Measurements from ENCODE around the gene TCEANC2. TPM values are rescaled to one million over a fixed set of nuclear protein-coding genes. Genes with fewer than 3 reads are reported as not detected.

The TCEANC2 gene
- total and polyA plus RNA-seq, 2 of the 4 experiments (the other 2 are of a cell fraction) = 2.4 to 3.2 TPM

- ATAC-seq (ENCODE audit: low read depth) = no peak
- Histone ChIP-seq H3K79me1 (ENCODE audit: low read depth in 1 of 2, low read length in 2 of 2) (no peaks in the 10 kb centered on the region), H2BK120ac (ENCODE audit: low read depth, low read length) (no peak overlapping the region), H2AFZ (replicated peaks; ENCODE audit: low read length, poor library complexity) (no peak overlapping the region), H3K4me1 (ENCODE audit: control insufficient read depth, insufficient read depth, low read length) (peaks cover 13% of the 10 kb centered on the region), H2BK20ac (ENCODE audit: low read depth, low read length) (no peak overlapping the region), H3K4me3 (ENCODE audit: insufficient read depth, low read depth, low read length) (no peak overlapping the region), H2AK5ac (ENCODE audit: low read depth, low read length) (no peak overlapping the region), H3K9me3 (ENCODE audit: control insufficient read depth, insufficient read depth, low read length) (no peaks in the 10 kb centered on the region), H3K4me2 (ENCODE audit: low read depth, low read length) (no peak overlapping the region), H3K9ac (ENCODE audit: low read depth, low read length) (no peak overlapping the region), H3K9me1 (ENCODE audit: insufficient read depth, low read length) (peaks cover 12% of the 10 kb centered on the region; the same call in 1 of the 2 replicates), H2BK15ac (ENCODE audit: low read depth, low read length) (no peak overlapping the region), H4K8ac (ENCODE audit: low read depth in 2 of 2, low read length in 2 of 2) (no peak overlapping the region), H3K18ac (ENCODE audit: low read depth, low read length) (no peak overlapping the region), H4K5ac (ENCODE audit: low read depth, low read length) (no peak overlapping the region), H2AK9ac (replicated peaks; ENCODE audit: low read depth, low read length, poor library complexity) (no peak overlapping the region), H3K56ac (ENCODE audit: extremely low read depth, insufficient read depth, low read length) (no peak overlapping the region), H3K36me3 (ENCODE audit: control insufficient read depth, insufficient read depth, low read length) (no peaks in the 10 kb centered on the region), H3K27ac (ENCODE audit: insufficient read depth, low read length) (no peak overlapping the region), H3K4ac (ENCODE audit: low read depth, low read length) (no peak overlapping the region), H4K91ac (ENCODE audit: insufficient read depth, low read depth, low read length) (no peak overlapping the region; the same call in 1 of the 2 replicates), H3K27me3 (ENCODE audit: control insufficient read depth, insufficient read depth, low read length) (peaks cover 2% of the 10 kb centered on the region; the same call in 1 of the 2 replicates), H2BK5ac (ENCODE audit: low read depth, low read length, poor library complexity, severe bottlenecking) (no peak overlapping the region), H3K14ac (replicated peaks; ENCODE audit: low read depth, low read length) (no peak overlapping the region), H4K20me1 (ENCODE audit: insufficient read depth, low read length) (no peaks in the 10 kb centered on the region; the same call in 1 of the 2 replicates), H3K23ac (ENCODE audit: low read depth, low read length) (no peak overlapping the region)
- BruUV-seq (replicated peaks) = no TSS peak
- TF ChIP-seq BHLHE40 (IDR thresholded peaks at IDR 0.05; ENCODE audit: low read depth, low read length) (no peak), CHD1 (IDR thresholded peaks at IDR 0.05; ENCODE audit: low read depth, low read length) (no peak), USF2 (IDR thresholded peaks at IDR 0.05; ENCODE audit: low read depth, low read length) (no peak), NFE2L2 (IDR thresholded peaks at IDR 0.05; ENCODE audit: low read depth, low read length) (no peak), POLR2A (IDR thresholded peaks at IDR 0.05; ENCODE audit: low read depth, low read length) (no peak), ELK1 (IDR thresholded peaks at IDR 0.05; ENCODE audit: borderline replicate concordance, low read depth, low read length) (no peak), CTCF (conservative IDR thresholded peaks at IDR 0.05; ENCODE audit: low read depth, low read length) (no peak), FOS (IDR thresholded peaks at IDR 0.05; ENCODE audit: low read depth, low read length) (no peak), CEBPB (IDR thresholded peaks at IDR 0.05; ENCODE audit: low read depth, low read length) (no peak), RAD21 (IDR thresholded peaks at IDR 0.05; ENCODE audit: low read length) (no peak), MAFK (IDR thresholded peaks at IDR 0.05; ENCODE audit: low read depth, low read length) (no peak), SMC3 (IDR thresholded peaks at IDR 0.05; ENCODE audit: low read depth, low read length) (no peak), RFX5 (IDR thresholded peaks at IDR 0.05; ENCODE audit: low read depth, low read length) (no peak), RCOR1 (IDR thresholded peaks at IDR 0.05; ENCODE audit: insufficient replicate concordance, low read length) (no peak), MAZ (IDR thresholded peaks at IDR 0.05; ENCODE audit: borderline replicate concordance, low read depth, low read length) (no peak), MXI1 (IDR thresholded peaks at IDR 0.05; ENCODE audit: borderline replicate concordance, low read depth, low read length) (no peak)
- intact Hi-C loops (cut with micrococcal nuclease) (no loop called here), in situ Hi-C loops (cut with MboI; ENCODE audit: low sequenced_read_pairs) (no loop called here), dilution Hi-C loops (cut with HindIII; ENCODE audit: low sequenced_read_pairs, unreplicated experiment) (no loop called here)
- ChIA-PET POLR2A (ENCODE audit: unreplicated experiment) (no interaction called here), CTCF (interaction anchor here (0.5 to 0.7 kb wide), 2 partner anchors 263 to 1417 kb away, joined by 3 read pairs; no protein-coding TSS in a partner anchor)
- no peak for DNase-seq
- WGBS, 2 experiments (ENCODE audit: extremely low coverage in 2 of 2, insufficient read length in 1 of 2) = no CpG with 5 or more reads among the region's 2 CpGs
Observed at GRCh38 chr1:54131419-54131818, 78.0 kb downstream of the TCEANC2 start.
